Colonic mucosa (tissue), 4 donors: ENCODE data around the gene SCAMP4. TPM values are rescaled to one million over a fixed set of nuclear protein-coding genes. Genes with fewer than 3 reads are reported as not detected.

Experiments
- DNase-seq: peaks from one replicate; pipeline ENCODE4 v3.0.0-alpha.2; 2020
- H3K27ac ChIP-seq: fragments of 200-600 bp; one replicate; pipeline ENCODE4 v1.8.0; 2021
- H3K27me3 ChIP-seq: fragments of 200-600 bp; one replicate; pipeline ENCODE4 v1.8.0; 2021
- H3K36me3 ChIP-seq: fragments of 200-600 bp; one replicate; pipeline ENCODE4 v1.8.0; 2021
- H3K4me1 ChIP-seq: fragments of 200-600 bp; one replicate; pipeline ENCODE4 v1.8.0; 2021; ENCODE audit warnings: mild to moderate bottlenecking
- H3K4me3 ChIP-seq: fragments of 200-600 bp; one replicate; pipeline ENCODE4 v1.8.0; 2021
- H3K9ac ChIP-seq, 2 donors: one replicate each; pipeline ENCODE4 v1.7.0; 2013; ENCODE audit warnings: control low read depth in 2 of 2, low read depth in 2 of 2, low read length in 2 of 2
- H3K9me3 ChIP-seq: fragments of 200-600 bp; one replicate; pipeline ENCODE4 v1.8.0; 2021
- CTCF ChIP-seq: fragments of 200-600 bp; IDR thresholded peaks from one replicate; pipeline ENCODE4 v1.8.0; 2022; ENCODE audit warnings: antibody characterized with exemption, mild to moderate bottlenecking
- intact Hi-C: fragments of 100-400 bp; cut with DNase I; formaldehyde crosslinking; loops from one replicate; pipeline ENCODE4 v1.14.1; 2022
- total RNA-seq, 2 donors: library from RNA; stranded (reverse); fragmentation: NEBNext Ultra II Directional in 1 of 2; extraction: Animal tissue kit (Norgen Biotek cat#: 25700) in 1 of 2; gene quantifications; one replicate each; pipeline ENCODE4 v1.2.1, GENCODE V29; 2021
- donor health status: healthy.
- donor health status: DM: no; HTN: no; CAD: no.
- donor health status: DM: no; HTN: no; CAD: no.

Gene SCAMP4
- total RNA-seq, 2 donors from 2014 or later, result 57.4 to 91.8 TPM

- Histone ChIP-seq H3K9me3 (no peaks in the 10 kb centered on the region), H3K9ac (no peak overlapping the region), H3K27me3 (no peaks in the 10 kb centered on the region), H3K27ac (no peak overlapping the region), H3K4me1 (peaks cover 4% of the 10 kb centered on the region), H3K36me3 (no peaks in the 10 kb centered on the region), H3K4me3 (no peak overlapping the region)
- intact Hi-C loops, result loop anchor here (10.0 kb wide), 2 partner anchors 78 to 138 kb away; partner anchors contain the start of gene BTBD2
- DNase-seq, result no peak
- TF ChIP-seq CTCF, result no peak
These were observed 31.9 kb downstream of the SCAMP4 start for GRCh38 chr19:1936916-1937610.

GRCh38 chr19:1938071-1938470 is 32.9 kb downstream of the SCAMP4 start:
- Histone ChIP-seq H3K36me3 (no peaks in the 10 kb centered on the region), H3K9me3 (no peaks in the 10 kb centered on the region), H3K27ac (no peak overlapping the region), H3K4me3 (no peak overlapping the region), H3K9ac (no peak overlapping the region), H3K4me1 (peaks cover 10% of the 10 kb centered on the region), H3K27me3 (no peaks in the 10 kb centered on the region)
- intact Hi-C loops, result loop anchor here (10.0 kb wide), 2 partner anchors 77 to 137 kb away; partner anchors contain the start of gene BTBD2
- TF ChIP-seq CTCF, result no peak
- no peak for DNase-seq

- H3K4me3 ChIP-seq, result peak within 1 kb of the TSS; percentile 61
- H3K9me3 ChIP-seq, result no peaks in the 10 kb centered on the region
- peak within 1 kb of the TSS; percentile 85 to 96 for H3K9ac ChIP-seq
- intact Hi-C loops, result no loop called here
- H3K27ac ChIP-seq, result peak within 1 kb of the TSS; percentile 98
- no peak for TF ChIP-seq CTCF
- H3K4me1 ChIP-seq, result peaks cover 21% of the 10 kb centered on the region
- no peaks in the 10 kb centered on the region for H3K27me3 ChIP-seq
- H3K36me3 ChIP-seq, result no peaks in the 10 kb centered on the region
- DNase-seq, result no peak
These were observed 36.2 kb downstream of the SCAMP4 start, which contains the start of gene CSNK1G2 for GRCh38 chr19:1941146-1942077. CSNK1G2 (plus strand) TSS chr19:1941172; CDS start chr19:1969773, 28,601 bp downstream.

- Histone ChIP-seq H3K9me3 (no peaks in the 10 kb centered on the region), H3K27ac (peak overlapping the region; percentile 86), H3K9ac (peak overlapping the region; percentile 80 to 96), H3K4me3 (peak overlapping the region; percentile 61), H3K4me1 (peaks cover 21% of the 10 kb centered on the region), H3K36me3 (no peaks in the 10 kb centered on the region), H3K27me3 (no peaks in the 10 kb centered on the region)
- DNase-seq, result peak; percentile 83
- no peak for TF ChIP-seq CTCF
- intact Hi-C loops, result no loop called here
These were observed 37.1 kb downstream of the SCAMP4 start for GRCh38 chr19:1942078-1942933.
